HL-60 (cell line): Measurements from ENCODE around the gene DOCK7.

Experiments
- DNase-seq, 2 experiments: peaks; one replicate each; pipeline ENCODE4 v3.0.0-alpha.2; 2010 to 2020; ENCODE audit warnings: low read depth in 1 of 2, low spot score in 1 of 2
- H3K27ac ChIP-seq: fragments of 250-450 bp; sonication (Bioruptor Pico); replicated peaks from 2 replicates; pipeline ENCODE4 v1.5.1; 2020; ENCODE audit warnings: mild to moderate bottlenecking, moderate library complexity
- H3K27me3 ChIP-seq: fragments of 250-450 bp; sonication (Bioruptor Pico); 2 replicates; pipeline ENCODE4 v1.5.1; 2021; ENCODE audit warnings: mild to moderate bottlenecking, moderate library complexity; ENCODE audit not compliant: insufficient read depth, poor library complexity, severe bottlenecking
- H3K4me3 ChIP-seq: replicated peaks from 2 replicates; pipeline ENCODE4 v1.5.1; 2011; ENCODE audit warnings: mild to moderate bottlenecking, control low read depth, low read length; ENCODE audit not compliant: insufficient read depth
- CTCF ChIP-seq: IDR thresholded peaks from one replicate; pipeline ENCODE4 v1.5.1; 2011; ENCODE audit warnings: low read length, control low read depth, inconsistent platforms; ENCODE audit not compliant: insufficient read depth
- GABPA ChIP-seq: IDR thresholded peaks from 2 replicates; pipeline ENCODE4 v1.6.1; 2012; ENCODE audit warnings: low read depth
- POLR2AphosphoS5 ChIP-seq: IDR thresholded peaks from 2 replicates; pipeline ENCODE4 v1.6.1; 2012; ENCODE audit warnings: low read depth
- REST ChIP-seq: IDR thresholded peaks from 2 replicates; pipeline ENCODE4 v1.6.1; 2012; ENCODE audit warnings: low read depth; ENCODE audit not compliant: insufficient replicate concordance
- SPI1 ChIP-seq: IDR thresholded peaks from 2 replicates; pipeline ENCODE4 v1.6.1; 2012; ENCODE audit warnings: low read depth, mild to moderate bottlenecking, borderline replicate concordance

DOCK7 gene

DNA sequence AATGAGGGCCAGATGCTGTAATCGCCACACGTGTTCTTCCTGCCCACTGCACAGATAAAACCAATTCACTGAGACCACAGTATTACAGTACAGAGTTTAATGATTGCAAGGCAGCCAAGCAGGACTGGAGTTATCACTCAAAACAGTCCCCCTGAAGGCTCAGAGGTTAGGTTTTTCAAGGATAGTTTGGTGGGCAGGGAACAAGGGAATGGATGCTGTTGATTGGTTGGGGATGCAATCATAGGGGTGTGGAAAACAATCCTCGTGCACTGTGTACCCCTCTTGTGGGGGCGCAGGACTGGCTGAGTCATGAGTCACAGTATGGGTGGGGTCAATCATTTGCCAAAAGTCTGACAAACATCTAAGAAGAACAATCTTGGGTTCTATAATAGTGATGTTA lies 263.8 kb downstream of the DOCK7 start:
- Histone ChIP-seq H3K27me3 (no peaks in the 10 kb centered on the region), H3K4me3 (no peak overlapping the region), H3K27ac (no peak overlapping the region)
- TF ChIP-seq REST, result no peak
- TF ChIP-seq CTCF, result no peak
- no peak for TF ChIP-seq SPI1
- no peak for TF ChIP-seq POLR2AphosphoS5
- no peak for TF ChIP-seq GABPA
- DNase-seq, result no peak

- H3K27ac ChIP-seq, result no peak overlapping the region
- TF ChIP-seq POLR2AphosphoS5, result no peak
- TF ChIP-seq CTCF, result no peak
- no peak for TF ChIP-seq SPI1
- no peak for TF ChIP-seq GABPA
- TF ChIP-seq REST, result no peak
- no peak for DNase-seq
- H3K27me3 ChIP-seq, result no peaks in the 10 kb centered on the region
- H3K4me3 ChIP-seq, result no peak overlapping the region
These were observed 264.5 kb downstream of the DOCK7 start for GRCh38 chr1:62423580-62424242.

DNA sequence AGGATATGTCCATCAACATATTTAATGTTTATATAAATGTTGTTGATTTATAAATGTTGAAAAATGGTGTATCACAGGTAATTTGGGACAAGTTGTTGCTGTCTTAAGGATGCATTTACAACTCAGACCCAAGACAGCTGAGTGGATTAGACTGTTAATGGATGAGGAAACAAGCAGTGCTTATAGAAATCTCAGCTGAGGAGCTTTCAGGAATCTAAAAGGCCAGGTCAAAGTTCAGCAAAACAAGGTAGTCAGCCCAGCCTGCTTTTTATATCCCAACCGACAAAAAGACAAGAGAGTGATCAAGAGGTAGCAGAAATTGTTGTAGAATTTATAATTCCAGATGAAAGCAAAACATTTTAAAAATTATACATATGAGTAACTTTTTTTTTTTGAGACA lies 268.0 kb downstream of the DOCK7 start:
- H3K27me3 ChIP-seq, result no peaks in the 10 kb centered on the region
- DNase-seq, result no peak
- H3K27ac ChIP-seq, result no peak overlapping the region
- TF ChIP-seq CTCF, result no peak
- H3K4me3 ChIP-seq, result no peak overlapping the region

GRCh38 chr1:62417351-62417999 lies 270.7 kb downstream of the DOCK7 start:
- Histone ChIP-seq H3K27ac (no peak overlapping the region), H3K27me3 (no peaks in the 10 kb centered on the region), H3K4me3 (no peak overlapping the region)
- TF ChIP-seq SPI1 (no peak), REST (no peak), POLR2AphosphoS5 (no peak), GABPA (no peak)
- DNase-seq, result no peak
